ENCODE data around the gene ANKMY1. TPM values are rescaled to one million over a fixed set of nuclear protein-coding genes. Genes with fewer than 3 reads are reported as not detected.
A peak's percentile ranks its signal among the peaks of the same experiment; 100 is the strongest.
"Not testable (repeated sequence)": the region's sequence is repeated elsewhere in the genome, so short reads cannot be mapped to it uniquely, and the experiment has no call there.

The ANKMY1 gene
- total RNA-seq, 2 experiments from 2014 or later: 25.7 to 26.2 TPM

DNA sequence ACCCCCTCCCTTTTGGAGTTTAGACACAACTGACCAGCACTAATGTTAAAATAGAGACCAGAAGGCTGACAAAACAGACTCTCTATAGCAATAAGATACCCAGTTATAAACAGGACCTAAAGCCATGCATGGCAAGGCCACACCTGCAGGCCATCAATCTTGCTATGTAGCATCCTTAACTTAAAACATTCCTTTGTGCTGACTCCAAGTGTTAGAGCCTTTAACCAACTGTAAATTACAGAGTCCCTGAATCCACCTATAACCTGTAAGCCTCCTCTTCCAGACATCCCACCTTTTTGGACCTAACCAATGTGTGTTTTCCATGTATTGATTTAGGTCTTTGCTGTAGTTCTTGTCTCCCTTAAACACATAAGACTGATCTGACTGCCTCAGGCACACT lies 17.9 kb downstream of the ANKMY1 start:
- ATAC-seq (ENCODE audit: poor library complexity) (no peak), DNase-seq (no peak)
- intact Hi-C loops (cut with DNase I, micrococcal nuclease): no loop called here
- CTCF ChIA-PET: no interaction called here
- H3K36me3 ChIP-seq (ENCODE audit: insufficient read depth, low read length): peaks cover 40% of the 10 kb centered on the region
- TF ChIP-seq, protein P1, sequence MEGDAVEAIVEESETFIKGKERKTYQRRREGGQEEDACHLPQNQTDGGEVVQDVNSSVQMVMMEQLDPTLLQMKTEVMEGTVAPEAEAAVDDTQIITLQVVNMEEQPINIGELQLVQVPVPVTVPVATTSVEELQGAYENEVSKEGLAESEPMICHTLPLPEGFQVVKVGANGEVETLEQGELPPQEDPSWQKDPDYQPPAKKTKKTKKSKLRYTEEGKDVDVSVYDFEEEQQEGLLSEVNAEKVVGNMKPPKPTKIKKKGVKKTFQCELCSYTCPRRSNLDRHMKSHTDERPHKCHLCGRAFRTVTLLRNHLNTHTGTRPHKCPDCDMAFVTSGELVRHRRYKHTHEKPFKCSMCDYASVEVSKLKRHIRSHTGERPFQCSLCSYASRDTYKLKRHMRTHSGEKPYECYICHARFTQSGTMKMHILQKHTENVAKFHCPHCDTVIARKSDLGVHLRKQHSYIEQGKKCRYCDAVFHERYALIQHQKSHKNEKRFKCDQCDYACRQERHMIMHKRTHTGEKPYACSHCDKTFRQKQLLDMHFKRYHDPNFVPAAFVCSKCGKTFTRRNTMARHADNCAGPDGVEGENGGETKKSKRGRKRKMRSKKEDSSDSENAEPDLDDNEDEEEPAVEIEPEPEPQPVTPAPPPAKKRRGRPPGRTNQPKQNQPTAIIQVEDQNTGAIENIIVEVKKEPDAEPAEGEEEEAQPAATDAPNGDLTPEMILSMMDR (IDR thresholded peaks at IDR 0.05): no peak
- Mint-ChIP-seq H3K4me1 (ENCODE audit: low read depth) (peaks cover 16% of the 10 kb centered on the region), H3K4me3 (no peak overlapping the region), H3K9me3 (no peaks in the 10 kb centered on the region), H3K36me3 (ENCODE audit: low read depth) (peaks cover 67% of the 10 kb centered on the region), H3K27me3 (no peaks in the 10 kb centered on the region), H3K27ac (peak overlapping the region; percentile 42)
- no peaks in the 10 kb centered on the region for H3K27me3 ChIP-seq (ENCODE audit: control insufficient read depth in 1 of 2, insufficient read depth in 2 of 2, low read length in 2 of 2)
- no peak overlapping the region for H3K27ac ChIP-seq (ENCODE audit: low read depth in 1 of 2, low read length in 2 of 2)
- no peaks in the 10 kb centered on the region for H3K4me1 ChIP-seq (ENCODE audit: insufficient read depth, low read length)
- no peak overlapping the region for H3K4me3 ChIP-seq (ENCODE audit: low read length)
- POLR2A ChIA-PET: no interaction called here
- H3K9me3 ChIP-seq (ENCODE audit: control insufficient read depth in 1 of 2, insufficient read depth in 1 of 2, low read length in 2 of 2): no peaks in the 10 kb centered on the region

DNA sequence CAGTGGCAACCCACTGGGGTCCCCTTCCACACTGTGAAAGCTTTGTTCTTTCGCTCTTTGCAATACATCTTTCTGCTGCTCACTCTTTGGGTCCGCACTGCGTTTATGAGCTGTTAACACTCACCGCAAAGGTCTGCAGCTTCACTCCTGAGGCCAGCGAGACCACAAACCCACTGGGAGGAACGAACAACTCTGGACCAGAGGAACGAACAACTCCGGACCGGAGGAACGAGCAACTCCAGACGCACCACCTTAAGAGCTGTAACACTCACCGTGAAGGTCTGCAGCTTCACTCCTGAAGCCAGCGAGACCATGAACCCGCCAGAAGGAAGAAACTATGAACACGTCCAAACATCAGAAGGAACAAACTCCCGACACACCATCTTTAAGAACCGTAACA lies 18.7 kb downstream of the ANKMY1 start:
- DNase-seq; H3K27ac ChIP-seq (ENCODE audit: low read depth in 1 of 2, low read length in 2 of 2); H3K4me3 Mint-ChIP-seq; H3K9me3 Mint-ChIP-seq; H3K4me1 ChIP-seq (ENCODE audit: insufficient read depth, low read length); H3K27me3 ChIP-seq (ENCODE audit: control insufficient read depth in 1 of 2, insufficient read depth in 2 of 2, low read length in 2 of 2); ATAC-seq (ENCODE audit: poor library complexity); H3K9me3 ChIP-seq (ENCODE audit: control insufficient read depth in 1 of 2, insufficient read depth in 1 of 2, low read length in 2 of 2); H3K27ac Mint-ChIP-seq; H3K4me3 ChIP-seq (ENCODE audit: low read length); intact Hi-C loops (cut with DNase I, micrococcal nuclease); CTCF ChIA-PET; POLR2A ChIA-PET; H3K27me3 Mint-ChIP-seq: not testable (repeated sequence)
- Mint-ChIP-seq H3K4me1 (ENCODE audit: low read depth) (peaks cover 16% of the 10 kb centered on the region), H3K36me3 (ENCODE audit: low read depth) (peaks cover 71% of the 10 kb centered on the region)
- peaks cover 41% of the 10 kb centered on the region for H3K36me3 ChIP-seq (ENCODE audit: insufficient read depth, low read length)

DNA sequence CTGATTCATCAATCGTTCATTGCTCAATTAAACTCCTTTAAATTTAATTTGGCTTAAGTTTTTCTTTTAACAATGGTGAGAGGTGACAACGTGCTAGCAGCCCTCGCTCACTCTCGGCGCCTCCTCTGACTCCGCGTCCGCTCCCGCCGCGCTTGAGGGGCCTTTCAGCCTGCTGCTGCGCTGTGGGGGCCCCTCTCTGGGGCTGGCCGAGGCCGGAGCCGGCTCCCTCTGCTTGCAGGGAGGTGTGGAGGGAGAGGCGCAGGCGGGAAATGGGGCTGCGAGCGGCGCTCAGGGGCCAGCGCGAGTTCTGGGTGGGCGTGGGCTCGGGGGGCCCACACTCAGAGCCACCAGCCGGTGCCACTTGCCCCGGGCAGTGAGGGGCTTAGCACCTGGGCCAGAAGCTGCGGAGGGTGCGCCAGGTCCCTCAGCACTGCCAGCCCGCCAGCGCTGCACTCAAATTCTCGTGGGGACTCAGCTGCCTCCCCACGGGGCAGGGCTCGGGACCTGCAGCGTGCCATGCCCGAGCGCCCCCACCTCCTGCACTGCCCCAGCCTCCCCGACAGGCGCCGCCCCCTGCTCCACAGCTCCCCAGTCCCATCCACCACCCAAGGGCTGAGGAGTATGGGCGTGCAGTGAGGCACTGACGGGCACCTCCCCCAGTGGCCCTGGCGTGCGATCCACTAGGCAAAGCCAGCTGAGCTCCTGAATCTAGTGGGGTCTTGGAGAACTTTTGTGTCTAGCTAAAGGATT lies 19.6 kb downstream of the ANKMY1 start:
- TF ChIP-seq, protein P1 (IDR thresholded peaks at IDR 0.05): no peak
- POLR2A ChIA-PET: no interaction called here
- no peaks in the 10 kb centered on the region for H3K27me3 ChIP-seq (ENCODE audit: control insufficient read depth in 1 of 2, insufficient read depth in 2 of 2, low read length in 2 of 2)
- Mint-ChIP-seq H3K27me3 (no peaks in the 10 kb centered on the region), H3K9me3 (peaks cover 3% of the 10 kb centered on the region), H3K4me1 (ENCODE audit: low read depth) (peaks cover 16% of the 10 kb centered on the region), H3K27ac (no peak overlapping the region), H3K36me3 (ENCODE audit: low read depth) (peaks cover 74% of the 10 kb centered on the region), H3K4me3 (no peak overlapping the region)
- H3K9me3 ChIP-seq (ENCODE audit: control insufficient read depth in 1 of 2, insufficient read depth in 1 of 2, low read length in 2 of 2): no peaks in the 10 kb centered on the region
- no peak overlapping the region for H3K27ac ChIP-seq (ENCODE audit: low read depth in 1 of 2, low read length in 2 of 2)
- ATAC-seq (ENCODE audit: poor library complexity) (no peak), DNase-seq (no peak)
- CTCF ChIA-PET: interaction anchor here (1.0 kb wide), 1 partner anchor 24 kb away, joined by 3 read pairs; no protein-coding TSS in a partner anchor
- peaks cover 43% of the 10 kb centered on the region for H3K36me3 ChIP-seq (ENCODE audit: insufficient read depth, low read length)
- no peak overlapping the region for H3K4me3 ChIP-seq (ENCODE audit: low read length)
- no peaks in the 10 kb centered on the region for H3K4me1 ChIP-seq (ENCODE audit: insufficient read depth, low read length)
- intact Hi-C loops (cut with DNase I, micrococcal nuclease): no loop called here
